Astrocyte (in vitro differentiated cells and primary cell): Measurements from ENCODE around the gene COPB1. TPM values are rescaled to one million over a fixed set of nuclear protein-coding genes. Genes with fewer than 3 reads are reported as not detected.
A peak's percentile ranks its signal among the peaks of the same experiment; 100 is the strongest.

Experiments
- DNase-seq: peaks from one replicate; pipeline ENCODE4 v3.0.0-alpha.2; 2010; ENCODE audit warnings: low read depth
- FAIRE-seq: peaks from 2 replicates; lab custom pipeline; 2011; peaks lifted over from hg19 to GRCh38; lab: Jason Lieb, UNC
- H2AFZ ChIP-seq: 2 replicates; pipeline ENCODE4 v1.6.0; 2012; ENCODE audit warnings: low read depth, low read length, inconsistent platforms
- H3K27ac ChIP-seq: 2 replicates; pipeline ENCODE4 v1.5.1; 2011; ENCODE audit warnings: low read depth, low read length, inconsistent platforms
- H3K27me3 ChIP-seq: 2 replicates; pipeline ENCODE4 v1.6.0; 2011; ENCODE audit warnings: low read length, inconsistent platforms; ENCODE audit not compliant: insufficient read depth
- H3K36me3 ChIP-seq: 2 replicates; pipeline ENCODE4 v1.5.1; 2011; ENCODE audit warnings: low read length, inconsistent platforms; ENCODE audit not compliant: insufficient read depth
- H3K4me1 ChIP-seq: 2 replicates; pipeline ENCODE4 v1.5.1; 2011; ENCODE audit warnings: low read length, inconsistent platforms; ENCODE audit not compliant: insufficient read depth
- H3K4me2 ChIP-seq: 2 replicates; pipeline ENCODE4 v1.6.0; 2012; ENCODE audit warnings: low read length, inconsistent platforms
- H3K4me3 ChIP-seq: 2 replicates; pipeline ENCODE4 v1.5.1; 2011; ENCODE audit warnings: low read depth, mild to moderate bottlenecking, low read length, inconsistent platforms; ENCODE audit not compliant: insufficient read depth
- H3K79me2 ChIP-seq: 2 replicates; pipeline ENCODE4 v1.6.0; 2012; ENCODE audit warnings: mild to moderate bottlenecking, low read length, inconsistent platforms; ENCODE audit not compliant: insufficient read depth
- H3K9ac ChIP-seq: 2 replicates; pipeline ENCODE4 v1.6.0; 2012; ENCODE audit warnings: mild to moderate bottlenecking, low read length, inconsistent platforms
- H3K9me3 ChIP-seq: 2 replicates; pipeline ENCODE4 v1.5.1; 2012; ENCODE audit warnings: low read depth, mild to moderate bottlenecking, low read length, inconsistent platforms; ENCODE audit not compliant: insufficient read depth
- H4K20me1 ChIP-seq: 2 replicates; pipeline ENCODE4 v1.6.0; 2012; ENCODE audit warnings: low read length, inconsistent platforms; ENCODE audit not compliant: insufficient read depth
- H3K27ac Mint-ChIP-seq: one replicate; pipeline ENCODE4 v1.8.0; 2021; ENCODE audit warnings: mild to moderate bottlenecking, mixed read lengths; ENCODE audit not compliant: unreplicated experiment
- H3K27me3 Mint-ChIP-seq: one replicate; pipeline ENCODE4 v1.8.0; 2021; ENCODE audit warnings: low read depth, mixed read lengths; ENCODE audit not compliant: unreplicated experiment
- H3K36me3 Mint-ChIP-seq: one replicate; pipeline ENCODE4 v1.8.0; 2021; ENCODE audit warnings: low read depth, mixed read lengths; ENCODE audit not compliant: unreplicated experiment
- H3K4me1 Mint-ChIP-seq: one replicate; pipeline ENCODE4 v1.8.0; 2021; ENCODE audit warnings: low read depth, mixed read lengths; ENCODE audit not compliant: unreplicated experiment
- H3K4me3 Mint-ChIP-seq: one replicate; pipeline ENCODE4 v1.8.0; 2021; ENCODE audit warnings: mild to moderate bottlenecking, moderate library complexity, mixed read lengths; ENCODE audit not compliant: unreplicated experiment
- H3K9me3 Mint-ChIP-seq: one replicate; pipeline ENCODE4 v1.8.0; 2021; ENCODE audit warnings: mild to moderate bottlenecking, mixed read lengths; ENCODE audit not compliant: unreplicated experiment
- CTCF ChIP-seq: IDR thresholded peaks from 2 replicates; pipeline ENCODE4 v1.5.1; 2011; ENCODE audit warnings: low read depth, mild to moderate bottlenecking, inconsistent platforms, low read length, moderate library complexity; ENCODE audit not compliant: insufficient read depth
- EZH2 ChIP-seq: IDR thresholded peaks from 2 replicates; pipeline ENCODE4 v1.6.1; 2012; ENCODE audit warnings: mild to moderate bottlenecking, low read length, inconsistent platforms; ENCODE audit not compliant: insufficient read depth
- total RNA-seq: library from RNA; stranded (reverse); gene quantifications from 2 replicates; pipeline ENCODE4 v1.2.1, GENCODE V29; 2021

The COPB1 gene
- total RNA-seq, 1 donor from 2014 or later = 223 TPM

GRCh38 chr11:14417617-14418374, 81.8 kb downstream of the COPB1 start:
- H3K27me3 ChIP-seq = no peaks in the 10 kb centered on the region
- no peaks in the 10 kb centered on the region for H3K9me3 Mint-ChIP-seq
- H3K4me3 ChIP-seq = no peak overlapping the region
- H3K27ac ChIP-seq = no peak overlapping the region
- no peaks in the 10 kb centered on the region for H4K20me1 ChIP-seq
- no peak overlapping the region for H3K4me2 ChIP-seq
- TF ChIP-seq EZH2 = no peak
- no peak for TF ChIP-seq CTCF
- H2AFZ ChIP-seq = no peak overlapping the region
- no peaks in the 10 kb centered on the region for H3K79me2 ChIP-seq
- DNase-seq (no peak), FAIRE-seq (no peak)
- H3K36me3 ChIP-seq = no peaks in the 10 kb centered on the region
- H3K27ac Mint-ChIP-seq = no peak overlapping the region
- no peak overlapping the region for H3K4me3 Mint-ChIP-seq
- peaks cover 36% of the 10 kb centered on the region for H3K4me1 Mint-ChIP-seq
- peaks cover 1% of the 10 kb centered on the region for H3K36me3 Mint-ChIP-seq
- no peaks in the 10 kb centered on the region for H3K27me3 Mint-ChIP-seq
- H3K9ac ChIP-seq = no peak overlapping the region
- H3K4me1 ChIP-seq = peaks cover 36% of the 10 kb centered on the region
- H3K9me3 ChIP-seq = no peaks in the 10 kb centered on the region

- Mint-ChIP-seq H3K27ac (no peak overlapping the region), H3K27me3 (no peaks in the 10 kb centered on the region), H3K4me1 (peaks cover 40% of the 10 kb centered on the region), H3K36me3 (peaks cover 1% of the 10 kb centered on the region), H3K9me3 (no peaks in the 10 kb centered on the region), H3K4me3 (no peak overlapping the region)
- no peaks in the 10 kb centered on the region for H4K20me1 ChIP-seq
- no peak overlapping the region for H3K9ac ChIP-seq
- H3K27me3 ChIP-seq = no peaks in the 10 kb centered on the region
- peaks cover 35% of the 10 kb centered on the region for H3K4me1 ChIP-seq
- H3K9me3 ChIP-seq = no peaks in the 10 kb centered on the region
- H3K36me3 ChIP-seq = no peaks in the 10 kb centered on the region
- no peak overlapping the region for H3K27ac ChIP-seq
- DNase-seq = no peak
- H3K4me3 ChIP-seq = no peak overlapping the region
- H2AFZ ChIP-seq = no peak overlapping the region
- TF ChIP-seq CTCF (no peak), EZH2 (no peak)
- H3K4me2 ChIP-seq = no peak overlapping the region
- H3K79me2 ChIP-seq = no peaks in the 10 kb centered on the region
- peak; percentile 39 for FAIRE-seq
Observed at GRCh38 chr11:14417186-14417585, 82.4 kb downstream of the COPB1 start.
